ENCODE data around the gene ZNF319. TPM values are rescaled to one million over a fixed set of nuclear protein-coding genes. Genes with fewer than 3 reads are reported as not detected.
A peak's percentile ranks its signal among the peaks of the same experiment; 100 is the strongest.

The ZNF319 gene
- total and polyA plus RNA-seq, 2 of the 13 experiments (the other 11 are each of a cell fraction or from before 2014, with no cell fraction given) = 2.4 to 3.6 TPM

GRCh38 chr16:58027161-58027915, 26.9 kb upstream of the ZNF319 start (continued):
- TF ChIP-seq, protein P1, sequence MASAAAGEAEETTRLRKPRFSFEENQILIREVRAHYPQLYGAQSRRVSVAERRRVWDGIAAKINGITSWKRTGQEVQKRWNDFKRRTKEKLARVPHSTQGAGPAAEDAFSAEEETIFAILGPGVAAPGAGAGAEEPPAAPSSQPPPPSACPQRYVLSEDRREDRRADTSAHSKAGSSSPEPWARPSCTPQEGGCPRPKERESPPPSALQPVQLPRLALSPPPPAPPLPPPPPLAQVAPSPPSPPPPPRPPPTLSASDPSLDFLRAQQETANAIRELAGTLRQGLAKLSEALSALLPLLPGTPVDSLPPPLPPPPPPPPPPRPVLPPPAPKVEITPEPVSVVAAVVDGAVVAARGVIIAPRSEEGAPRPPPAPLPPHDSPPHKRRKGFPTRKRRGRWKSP (CRISPR knock-in tag; IDR thresholded peaks at IDR 0.05) = no peak
- TF ChIP-seq PCBP2 (optimal IDR thresholded peaks at IDR 0.05; ENCODE audit: low read depth, low read length, poor library complexity, severe bottlenecking) (no peak), ZNF180 (CRISPR knock-in tag; IDR thresholded peaks at IDR 0.05; ENCODE audit: borderline replicate concordance, low read depth) (no peak), IKZF4 (CRISPR knock-in tag; IDR thresholded peaks at IDR 0.05; ENCODE audit: borderline replicate concordance, low read depth, not compliant biosample characterization) (no peak), ZNF644 (CRISPR knock-in tag; IDR thresholded peaks at IDR 0.05; ENCODE audit: low read depth) (no peak), CBX2 (IDR thresholded peaks at IDR 0.05; ENCODE audit: low read depth, low read length) (no peak), CBX2 (CRISPR knock-in tag; IDR thresholded peaks at IDR 0.05; ENCODE audit: low read depth) (no peak), HCFC1 (IDR thresholded peaks at IDR 0.05; ENCODE audit: low read depth, low read length) (no peak), ZNF20 (CRISPR knock-in tag; IDR thresholded peaks at IDR 0.05) (no peak), KLF16 (CRISPR knock-in tag; IDR thresholded peaks at IDR 0.05) (0 out of 4 replicates have a peak, but pooled peaks of 1 of the 2 experiments have one; percentile 12), NFKBIZ (CRISPR knock-in tag; IDR thresholded peaks at IDR 0.05) (no peak), TBX3 (IDR thresholded peaks at IDR 0.05; ENCODE audit: borderline replicate concordance) (no peak), NR2F2 (IDR thresholded peaks at IDR 0.05; ENCODE audit: borderline replicate concordance, low read depth) (no peak), ZNF784 (CRISPR knock-in tag; IDR thresholded peaks at IDR 0.05; ENCODE audit: borderline replicate concordance) (no peak), YEATS4 (CRISPR knock-in tag; IDR thresholded peaks at IDR 0.05; ENCODE audit: borderline replicate concordance) (0 out of 2 replicates have a peak, but pooled peaks have one; percentile 29), SMAD1 (CRISPR knock-in tag; IDR thresholded peaks at IDR 0.05; ENCODE audit: borderline replicate concordance, low read depth) (no peak), SIX4 (CRISPR knock-in tag; IDR thresholded peaks at IDR 0.05) (peak; percentile 19; the same call in 1 of the 2 replicates), ZNF430 (CRISPR knock-in tag; IDR thresholded peaks at IDR 0.05) (no peak), ZNF639 (CRISPR knock-in tag; conservative IDR thresholded peaks at IDR 0.05) (no peak), GATA4 (IDR thresholded peaks at IDR 0.05; ENCODE audit: borderline replicate concordance, low read depth) (no peak), ADNP (CRISPR knock-in tag; IDR thresholded peaks at IDR 0.05) (no peak), MED8 (CRISPR knock-in tag; IDR thresholded peaks at IDR 0.05; ENCODE audit: insufficient replicate concordance) (no peak), KMT2B (CRISPR knock-in tag; IDR thresholded peaks at IDR 0.05) (no peak), KDM4B (CRISPR knock-in tag; IDR thresholded peaks at IDR 0.05) (no peak)
- TF ChIP-seq, protein P2, sequence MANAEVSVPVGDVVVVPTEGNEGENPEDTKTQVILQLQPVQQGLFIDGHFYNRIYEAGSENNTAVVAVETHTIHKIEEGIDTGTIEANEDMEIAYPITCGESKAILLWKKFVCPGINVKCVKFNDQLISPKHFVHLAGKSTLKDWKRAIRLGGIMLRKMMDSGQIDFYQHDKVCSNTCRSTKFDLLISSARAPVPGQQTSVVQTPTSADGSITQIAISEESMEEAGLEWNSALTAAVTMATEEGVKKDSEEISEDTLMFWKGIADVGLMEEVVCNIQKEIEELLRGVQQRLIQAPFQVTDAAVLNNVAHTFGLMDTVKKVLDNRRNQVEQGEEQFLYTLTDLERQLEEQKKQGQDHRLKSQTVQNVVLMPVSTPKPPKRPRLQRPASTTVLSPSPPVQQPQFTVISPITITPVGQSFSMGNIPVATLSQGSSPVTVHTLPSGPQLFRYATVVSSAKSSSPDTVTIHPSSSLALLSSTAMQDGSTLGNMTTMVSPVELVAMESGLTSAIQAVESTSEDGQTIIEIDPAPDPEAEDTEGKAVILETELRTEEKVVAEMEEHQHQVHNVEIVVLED (CRISPR knock-in tag; IDR thresholded peaks at IDR 0.05; ENCODE audit: borderline replicate concordance) = no peak
- TF ChIP-seq, protein P3, sequence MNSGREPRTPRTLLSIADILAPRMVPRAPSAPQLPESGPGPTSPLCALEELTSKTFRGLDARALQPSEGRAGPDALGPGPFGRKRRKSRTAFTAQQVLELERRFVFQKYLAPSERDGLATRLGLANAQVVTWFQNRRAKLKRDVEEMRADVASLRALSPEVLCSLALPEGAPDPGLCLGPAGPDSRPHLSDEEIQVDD (CRISPR knock-in tag; IDR thresholded peaks at IDR 0.05; ENCODE audit: borderline replicate concordance) = no peak
